ENCODE data around the gene GALNT2. TPM values are rescaled to one million over a fixed set of nuclear protein-coding genes. Genes with fewer than 3 reads are reported as not detected.

The GALNT2 gene
- total and polyA plus RNA-seq, 2 experiments from 2014 or later, result 17.8 to 48.3 TPM

DNA sequence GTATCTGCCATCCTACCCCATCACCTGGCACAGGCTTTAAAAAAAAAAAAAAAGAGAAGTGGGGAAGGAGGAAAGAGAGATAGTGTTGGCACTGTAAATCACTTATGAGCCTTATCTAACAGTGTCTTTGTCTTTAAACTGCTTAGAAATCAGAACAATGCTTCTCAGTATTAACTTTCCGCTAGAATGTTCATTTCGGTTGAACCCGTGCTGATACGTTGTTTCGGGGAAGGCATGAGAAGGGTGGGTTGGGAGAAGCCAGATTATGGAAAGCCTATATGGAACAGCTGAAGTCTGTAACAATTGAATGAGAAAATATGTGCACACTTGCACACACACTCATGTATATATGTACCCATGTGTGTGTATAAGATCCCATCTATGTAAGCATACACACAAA is 170.8 kb downstream of the GALNT2 start (continued):
- TF ChIP-seq, protein P1, sequence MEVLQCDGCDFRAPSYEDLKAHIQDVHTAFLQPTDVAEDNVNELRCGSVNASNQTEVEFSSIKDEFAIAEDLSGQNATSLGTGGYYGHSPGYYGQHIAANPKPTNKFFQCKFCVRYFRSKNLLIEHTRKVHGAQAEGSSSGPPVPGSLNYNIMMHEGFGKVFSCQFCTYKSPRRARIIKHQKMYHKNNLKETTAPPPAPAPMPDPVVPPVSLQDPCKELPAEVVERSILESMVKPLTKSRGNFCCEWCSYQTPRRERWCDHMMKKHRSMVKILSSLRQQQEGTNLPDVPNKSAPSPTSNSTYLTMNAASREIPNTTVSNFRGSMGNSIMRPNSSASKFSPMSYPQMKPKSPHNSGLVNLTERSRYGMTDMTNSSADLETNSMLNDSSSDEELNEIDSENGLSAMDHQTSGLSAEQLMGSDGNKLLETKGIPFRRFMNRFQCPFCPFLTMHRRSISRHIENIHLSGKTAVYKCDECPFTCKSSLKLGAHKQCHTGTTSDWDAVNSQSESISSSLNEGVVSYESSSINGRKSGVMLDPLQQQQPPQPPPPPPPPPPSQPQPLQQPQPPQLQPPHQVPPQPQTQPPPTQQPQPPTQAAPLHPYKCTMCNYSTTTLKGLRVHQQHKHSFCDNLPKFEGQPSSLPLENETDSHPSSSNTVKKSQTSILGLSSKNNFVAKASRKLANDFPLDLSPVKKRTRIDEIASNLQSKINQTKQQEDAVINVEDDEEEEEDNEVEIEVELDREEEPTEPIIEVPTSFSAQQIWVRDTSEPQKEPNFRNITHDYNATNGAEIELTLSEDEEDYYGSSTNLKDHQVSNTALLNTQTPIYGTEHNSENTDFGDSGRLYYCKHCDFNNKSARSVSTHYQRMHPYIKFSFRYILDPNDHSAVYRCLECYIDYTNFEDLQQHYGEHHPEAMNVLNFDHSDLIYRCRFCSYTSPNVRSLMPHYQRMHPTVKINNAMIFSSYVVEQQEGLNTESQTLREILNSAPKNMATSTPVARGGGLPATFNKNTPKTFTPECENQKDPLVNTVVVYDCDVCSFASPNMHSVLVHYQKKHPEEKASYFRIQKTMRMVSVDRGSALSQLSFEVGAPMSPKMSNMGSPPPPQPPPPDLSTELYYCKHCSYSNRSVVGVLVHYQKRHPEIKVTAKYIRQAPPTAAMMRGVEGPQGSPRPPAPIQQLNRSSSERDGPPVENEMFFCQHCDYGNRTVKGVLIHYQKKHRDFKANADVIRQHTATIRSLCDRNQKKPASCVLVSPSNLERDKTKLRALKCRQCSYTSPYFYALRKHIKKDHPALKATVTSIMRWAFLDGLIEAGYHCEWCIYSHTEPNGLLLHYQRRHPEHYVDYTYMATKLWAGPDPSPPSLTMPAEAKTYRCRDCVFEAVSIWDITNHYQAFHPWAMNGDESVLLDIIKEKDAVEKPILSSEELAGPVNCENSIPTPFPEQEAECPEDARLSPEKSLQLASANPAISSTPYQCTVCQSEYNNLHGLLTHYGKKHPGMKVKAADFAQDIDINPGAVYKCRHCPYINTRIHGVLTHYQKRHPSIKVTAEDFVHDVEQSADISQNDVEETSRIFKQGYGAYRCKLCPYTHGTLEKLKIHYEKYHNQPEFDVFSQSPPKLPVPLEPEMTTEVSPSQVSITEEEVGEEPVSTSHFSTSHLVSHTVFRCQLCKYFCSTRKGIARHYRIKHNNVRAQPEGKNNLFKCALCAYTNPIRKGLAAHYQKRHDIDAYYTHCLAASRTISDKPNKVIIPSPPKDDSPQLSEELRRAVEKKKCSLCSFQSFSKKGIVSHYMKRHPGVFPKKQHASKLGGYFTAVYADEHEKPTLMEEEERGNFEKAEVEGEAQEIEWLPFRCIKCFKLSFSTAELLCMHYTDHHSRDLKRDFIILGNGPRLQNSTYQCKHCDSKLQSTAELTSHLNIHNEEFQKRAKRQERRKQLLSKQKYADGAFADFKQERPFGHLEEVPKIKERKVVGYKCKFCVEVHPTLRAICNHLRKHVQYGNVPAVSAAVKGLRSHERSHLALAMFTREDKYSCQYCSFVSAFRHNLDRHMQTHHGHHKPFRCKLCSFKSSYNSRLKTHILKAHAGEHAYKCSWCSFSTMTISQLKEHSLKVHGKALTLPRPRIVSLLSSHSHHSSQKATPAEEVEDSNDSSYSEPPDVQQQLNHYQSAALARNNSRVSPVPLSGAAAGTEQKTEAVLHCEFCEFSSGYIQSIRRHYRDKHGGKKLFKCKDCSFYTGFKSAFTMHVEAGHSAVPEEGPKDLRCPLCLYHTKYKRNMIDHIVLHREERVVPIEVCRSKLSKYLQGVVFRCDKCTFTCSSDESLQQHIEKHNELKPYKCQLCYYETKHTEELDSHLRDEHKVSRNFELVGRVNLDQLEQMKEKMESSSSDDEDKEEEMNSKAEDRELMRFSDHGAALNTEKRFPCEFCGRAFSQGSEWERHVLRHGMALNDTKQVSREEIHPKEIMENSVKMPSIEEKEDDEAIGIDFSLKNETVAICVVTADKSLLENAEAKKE (CRISPR knock-in tag; IDR thresholded peaks at IDR 0.05), result no peak
- TF ChIP-seq CREB1 (CRISPR knock-in tag; IDR thresholded peaks at IDR 0.05; ENCODE audit: low read depth) (no peak), EZH2 (IDR thresholded peaks at IDR 0.05; ENCODE audit: low read depth, unreplicated experiment) (no peak), EZH2phosphoT487 (IDR thresholded peaks at IDR 0.05; ENCODE audit: unreplicated experiment) (no peak), JUNB (IDR thresholded peaks at IDR 0.05; ENCODE audit: unreplicated experiment) (no peak), STAT1 (IDR thresholded peaks at IDR 0.05; ENCODE audit: unreplicated experiment) (no peak), ZNF331 (CRISPR knock-in tag; IDR thresholded peaks at IDR 0.05; ENCODE audit: low read depth) (no peak)
- TF ChIP-seq, protein P2, sequence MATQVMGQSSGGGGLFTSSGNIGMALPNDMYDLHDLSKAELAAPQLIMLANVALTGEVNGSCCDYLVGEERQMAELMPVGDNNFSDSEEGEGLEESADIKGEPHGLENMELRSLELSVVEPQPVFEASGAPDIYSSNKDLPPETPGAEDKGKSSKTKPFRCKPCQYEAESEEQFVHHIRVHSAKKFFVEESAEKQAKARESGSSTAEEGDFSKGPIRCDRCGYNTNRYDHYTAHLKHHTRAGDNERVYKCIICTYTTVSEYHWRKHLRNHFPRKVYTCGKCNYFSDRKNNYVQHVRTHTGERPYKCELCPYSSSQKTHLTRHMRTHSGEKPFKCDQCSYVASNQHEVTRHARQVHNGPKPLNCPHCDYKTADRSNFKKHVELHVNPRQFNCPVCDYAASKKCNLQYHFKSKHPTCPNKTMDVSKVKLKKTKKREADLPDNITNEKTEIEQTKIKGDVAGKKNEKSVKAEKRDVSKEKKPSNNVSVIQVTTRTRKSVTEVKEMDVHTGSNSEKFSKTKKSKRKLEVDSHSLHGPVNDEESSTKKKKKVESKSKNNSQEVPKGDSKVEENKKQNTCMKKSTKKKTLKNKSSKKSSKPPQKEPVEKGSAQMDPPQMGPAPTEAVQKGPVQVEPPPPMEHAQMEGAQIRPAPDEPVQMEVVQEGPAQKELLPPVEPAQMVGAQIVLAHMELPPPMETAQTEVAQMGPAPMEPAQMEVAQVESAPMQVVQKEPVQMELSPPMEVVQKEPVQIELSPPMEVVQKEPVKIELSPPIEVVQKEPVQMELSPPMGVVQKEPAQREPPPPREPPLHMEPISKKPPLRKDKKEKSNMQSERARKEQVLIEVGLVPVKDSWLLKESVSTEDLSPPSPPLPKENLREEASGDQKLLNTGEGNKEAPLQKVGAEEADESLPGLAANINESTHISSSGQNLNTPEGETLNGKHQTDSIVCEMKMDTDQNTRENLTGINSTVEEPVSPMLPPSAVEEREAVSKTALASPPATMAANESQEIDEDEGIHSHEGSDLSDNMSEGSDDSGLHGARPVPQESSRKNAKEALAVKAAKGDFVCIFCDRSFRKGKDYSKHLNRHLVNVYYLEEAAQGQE (IDR thresholded peaks at IDR 0.05; ENCODE audit: unreplicated experiment), result no peak
- TF ChIP-seq, protein P3, sequence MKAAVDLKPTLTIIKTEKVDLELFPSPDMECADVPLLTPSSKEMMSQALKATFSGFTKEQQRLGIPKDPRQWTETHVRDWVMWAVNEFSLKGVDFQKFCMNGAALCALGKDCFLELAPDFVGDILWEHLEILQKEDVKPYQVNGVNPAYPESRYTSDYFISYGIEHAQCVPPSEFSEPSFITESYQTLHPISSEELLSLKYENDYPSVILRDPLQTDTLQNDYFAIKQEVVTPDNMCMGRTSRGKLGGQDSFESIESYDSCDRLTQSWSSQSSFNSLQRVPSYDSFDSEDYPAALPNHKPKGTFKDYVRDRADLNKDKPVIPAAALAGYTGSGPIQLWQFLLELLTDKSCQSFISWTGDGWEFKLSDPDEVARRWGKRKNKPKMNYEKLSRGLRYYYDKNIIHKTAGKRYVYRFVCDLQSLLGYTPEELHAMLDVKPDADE (IDR thresholded peaks at IDR 0.05), result no peak

Measured in GM23338 (cell line).